ENCODE measurements around the gene ARSJ.

DNA sequence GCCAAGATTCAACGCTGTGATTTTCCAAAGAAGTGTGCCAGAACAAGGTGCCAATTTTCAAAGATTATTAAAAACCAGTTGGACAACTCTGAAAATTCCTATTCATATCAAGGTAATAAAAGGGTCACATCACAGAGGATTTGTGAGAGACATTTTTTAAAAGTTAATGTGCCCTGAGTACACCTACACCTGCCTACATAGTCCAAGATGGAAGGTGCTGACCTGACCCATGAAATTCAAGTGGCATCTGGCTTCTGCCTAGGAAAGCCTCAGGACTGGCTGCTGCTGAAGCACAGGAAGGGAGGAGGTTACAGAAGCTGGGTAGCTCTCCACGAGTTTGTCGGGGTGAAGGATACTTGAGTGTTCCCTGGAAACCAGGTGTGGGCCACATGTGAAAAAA, 11.4 kb upstream of the ARSJ start:
- no peak for TF ChIP-seq POLR2AphosphoS5 (IDR thresholded peaks at IDR 0.05)
- TF ChIP-seq, protein P1, sequence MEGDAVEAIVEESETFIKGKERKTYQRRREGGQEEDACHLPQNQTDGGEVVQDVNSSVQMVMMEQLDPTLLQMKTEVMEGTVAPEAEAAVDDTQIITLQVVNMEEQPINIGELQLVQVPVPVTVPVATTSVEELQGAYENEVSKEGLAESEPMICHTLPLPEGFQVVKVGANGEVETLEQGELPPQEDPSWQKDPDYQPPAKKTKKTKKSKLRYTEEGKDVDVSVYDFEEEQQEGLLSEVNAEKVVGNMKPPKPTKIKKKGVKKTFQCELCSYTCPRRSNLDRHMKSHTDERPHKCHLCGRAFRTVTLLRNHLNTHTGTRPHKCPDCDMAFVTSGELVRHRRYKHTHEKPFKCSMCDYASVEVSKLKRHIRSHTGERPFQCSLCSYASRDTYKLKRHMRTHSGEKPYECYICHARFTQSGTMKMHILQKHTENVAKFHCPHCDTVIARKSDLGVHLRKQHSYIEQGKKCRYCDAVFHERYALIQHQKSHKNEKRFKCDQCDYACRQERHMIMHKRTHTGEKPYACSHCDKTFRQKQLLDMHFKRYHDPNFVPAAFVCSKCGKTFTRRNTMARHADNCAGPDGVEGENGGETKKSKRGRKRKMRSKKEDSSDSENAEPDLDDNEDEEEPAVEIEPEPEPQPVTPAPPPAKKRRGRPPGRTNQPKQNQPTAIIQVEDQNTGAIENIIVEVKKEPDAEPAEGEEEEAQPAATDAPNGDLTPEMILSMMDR (IDR thresholded peaks at IDR 0.05), result no peak
